ENCODE results near the gene CBX3. TPM values are rescaled to one million over a fixed set of nuclear protein-coding genes. Genes with fewer than 3 reads are reported as not detected.

Gene CBX3
- total and polyA plus RNA-seq, 2 of the 8 experiments (the other 6 are each of a cell fraction or from before 2014, with no cell fraction given): 71.3 to 258 TPM

DNA sequence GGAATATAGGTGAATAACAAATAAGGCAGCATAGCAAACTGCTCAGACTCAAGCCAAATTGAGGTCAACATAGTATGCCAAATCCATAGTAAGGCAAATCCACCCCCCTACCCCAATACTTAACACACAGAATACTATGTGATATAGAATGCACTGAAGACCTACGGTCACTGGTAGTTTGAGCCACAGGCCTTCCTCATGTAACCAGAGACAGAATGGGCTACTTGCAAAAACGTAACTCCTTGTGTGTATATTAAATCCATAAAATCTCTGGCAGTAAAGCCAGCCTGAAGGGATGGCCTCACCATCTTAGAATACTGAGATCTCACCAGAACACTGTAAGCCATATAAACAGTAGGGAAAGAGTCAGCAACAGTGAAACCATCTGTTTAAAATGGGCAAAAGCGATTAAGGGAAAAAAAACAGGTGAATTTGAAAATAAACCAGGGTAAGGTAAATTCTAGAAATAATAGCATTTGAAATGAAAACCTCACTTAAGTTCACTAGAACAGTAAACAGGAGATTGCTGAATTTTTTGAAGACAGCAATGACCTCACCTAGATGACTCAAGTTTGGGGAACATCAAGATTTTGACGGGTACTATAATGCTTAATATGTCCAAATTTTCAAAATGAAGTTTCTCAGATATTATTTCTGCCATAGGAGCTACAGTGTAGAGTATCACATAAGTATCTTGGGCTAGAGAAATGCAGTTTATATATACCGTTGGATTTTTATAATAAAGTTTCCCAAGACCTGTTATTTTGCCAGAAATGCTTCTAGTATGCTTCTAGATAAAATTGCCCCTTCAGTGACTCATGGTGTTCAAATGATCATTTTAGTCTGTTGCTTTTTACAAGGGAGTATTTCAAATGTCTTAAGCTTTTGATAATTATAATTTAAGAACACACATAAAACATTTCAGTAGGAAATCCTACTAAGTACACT is 14.9 kb upstream of the CBX3 start:
- FAIRE-seq: no peak
- WGBS, 2 experiments (ENCODE audit: extremely low coverage in 1 of 2, insufficient coverage in 1 of 2, insufficient read length in 1 of 2, insufficient replicate concordance in 2 of 2, low coverage in 1 of 2, low lambda C conversion rate in 2 of 2, missing lambda C conversion rate in 1 of 2): 88% methylated on average over 5 of the region's 5 CpGs; no CpG with 5 or more reads in 1 of the 2 experiments
- Histone ChIP-seq H4K5ac (ENCODE audit: insufficient read length, low read depth, low read length) (no peak overlapping the region), H4K91ac (replicated peaks; ENCODE audit: insufficient read length, low read length) (no peak overlapping the region), H3K4me2 (ENCODE audit: insufficient read depth in 1 of 2, low read depth in 2 of 2, low read length in 2 of 2) (no peak overlapping the region), H3K18ac (ENCODE audit: extremely low read depth, low read length) (no peak overlapping the region), H3K14ac (ENCODE audit: insufficient read length) (no peak overlapping the region), H3K56ac (replicated peaks; ENCODE audit: insufficient read length, low read depth, low read length) (no peak overlapping the region), H2BK12ac (ENCODE audit: low read depth, low read length) (no peak overlapping the region), H2BK5ac (ENCODE audit: low read depth, low read length) (no peak overlapping the region), H3K27me3 (replicated peaks in 1 of 4; ENCODE audit: control insufficient read depth in 3 of 4, extremely low read depth in 1 of 4, insufficient read depth in 3 of 4, low read length in 3 of 4) (no peaks in the 10 kb centered on the region), H4K20me1 (replicated peaks in 1 of 2; ENCODE audit: control insufficient read depth in 1 of 2, insufficient read depth in 2 of 2, low read length in 2 of 2) (peaks cover 7 to 13% of the 10 kb centered on the region in 2 experiments), H3K79me1 (ENCODE audit: low read depth, low read length) (no peaks in the 10 kb centered on the region), H2AK5ac (ENCODE audit: low read depth, low read length) (no peak overlapping the region), H3K27ac (ENCODE audit: low read depth, low read length) (no peak overlapping the region), H2BK15ac (ENCODE audit: low read length) (no peak overlapping the region), H3K9me3 (ENCODE audit: insufficient read depth in 2 of 2, low read depth in 1 of 2, low read length in 1 of 2) (no peaks in the 10 kb centered on the region), H4K8ac (ENCODE audit: extremely low read depth, insufficient read depth, low read length) (no peak overlapping the region), H2AFZ (ENCODE audit: low read length) (no peak overlapping the region), H3K23ac (ENCODE audit: insufficient read length) (no peak overlapping the region), H2BK120ac (replicated peaks; ENCODE audit: low read depth, low read length) (no peak overlapping the region), H3K79me2 (ENCODE audit: control insufficient read depth in 1 of 2, insufficient read depth in 2 of 2, low read length in 2 of 2) (no peaks in the 10 kb centered on the region; a peak in 1 of 4 replicates), H3K23me2 (ENCODE audit: low read depth, low read length) (no peaks in the 10 kb centered on the region), H3K4me3 (ENCODE audit: extremely low read depth in 1 of 4, insufficient read depth in 2 of 4, low read depth in 3 of 4, low read length in 4 of 4) (no peak overlapping the region), H3K4me1 (replicated peaks in 1 of 4; ENCODE audit: control insufficient read depth in 3 of 4, insufficient read depth in 4 of 4, low read length in 3 of 4) (no peaks in the 10 kb centered on the region), H3K9ac (replicated peaks in 1 of 4; ENCODE audit: extremely low read depth in 1 of 4, low read depth in 3 of 4, low read length in 3 of 4) (no peak overlapping the region), H3K36me3 (ENCODE audit: control insufficient read depth in 2 of 4, insufficient read depth in 4 of 4, low read length in 3 of 4) (peaks cover 16 to 42% (median 32%) of the 10 kb centered on the region in 4 experiments), H2BK20ac (ENCODE audit: low read length) (no peak overlapping the region), H3K4ac (replicated peaks; ENCODE audit: insufficient read length, low read depth, low read length) (no peak overlapping the region)
- ChIA-PET POLR2A (ENCODE audit: partially characterized antibody) (interaction anchor here (0.6 to 17.3 kb wide), 43 partner anchors 8 to 291 kb away, joined by 3 to 578 read pairs (median 6); partner anchors contain the start of genes CBX3, HNRNPA2B1 and NFE2L3), CTCF (ENCODE audit: partially characterized antibody) (interaction anchor here (2.7 to 5.6 kb wide), 3 partner anchors 11 to 179 kb away, joined by 9 to 30 read pairs (median 24); no protein-coding TSS in a partner anchor)
- no peak for DNase-seq (ENCODE audit: low read depth in 1 of 2, low spot score in 2 of 2)
- no peak for TF ChIP-seq HDAC2 (IDR thresholded peaks at IDR 0.05; ENCODE audit: borderline replicate concordance in 1 of 2, low read depth in 2 of 2, low read length in 2 of 2)

Measured in H1 (cell line).